ENCODE results near the gene ZNF469.

DNA sequence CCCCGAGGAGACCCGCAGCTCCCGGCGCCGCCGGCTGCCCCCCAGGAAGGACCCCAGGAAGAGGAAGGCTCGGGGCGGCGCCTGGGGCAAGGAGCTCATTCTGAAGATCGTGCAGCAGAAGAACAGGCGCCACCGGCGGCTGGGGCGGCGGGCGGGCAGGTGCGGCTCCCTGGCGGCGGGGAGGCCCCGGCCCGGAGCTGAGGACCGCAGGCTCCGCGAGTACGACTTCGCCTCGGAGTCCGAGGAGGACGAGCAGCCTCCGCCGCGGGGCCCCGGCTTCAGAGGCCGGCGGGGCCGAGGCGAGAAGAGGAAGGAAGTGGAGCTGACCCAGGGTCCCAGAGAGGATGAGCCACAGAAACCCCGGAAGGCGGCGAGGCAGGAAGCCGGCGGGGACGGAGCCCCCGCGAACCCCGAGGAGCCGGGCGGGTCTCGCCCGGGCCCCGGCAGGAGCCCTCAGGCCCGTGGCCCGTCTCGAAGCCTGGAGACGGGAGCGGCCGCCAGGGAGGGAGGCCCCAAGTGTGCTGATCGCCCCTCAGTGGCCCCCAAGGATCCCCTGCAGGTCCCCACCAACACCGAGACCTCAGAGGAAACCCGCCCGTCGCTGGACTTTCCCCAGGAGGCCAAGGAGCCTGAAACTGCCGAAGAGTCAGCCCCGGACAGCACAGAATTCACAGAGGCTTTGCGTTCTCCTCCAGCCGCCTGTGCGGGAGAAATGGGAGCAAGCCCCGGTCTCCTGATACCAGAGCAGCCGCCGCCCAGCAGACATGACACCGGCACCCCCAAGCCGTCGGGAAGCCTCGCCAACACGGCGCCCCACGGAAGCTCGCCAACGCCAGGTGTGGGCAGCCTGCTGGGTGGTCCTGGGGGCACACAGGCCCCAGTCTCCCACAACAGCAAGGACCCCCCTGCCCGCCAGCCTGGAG, 48.0 kb downstream of the ZNF469 start:
- TF ChIP-seq CTCF (IDR thresholded peaks at IDR 0.05) (no peak), POLR2A (IDR thresholded peaks at IDR 0.05) (no peak), POLR2AphosphoS5 (IDR thresholded peaks at IDR 0.05) (no peak), EP300 (IDR thresholded peaks at IDR 0.05) (no peak)
